Cerebellar nuclear complex (tissue), 1 donor: ENCODE measurements around the gene TMEM92.

Source experiments
- DNase-seq, 2 experiments: peaks; one replicate each; lab custom pipeline; 2025; lab: John Stamatoyannopoulos, UW

Gene TMEM92

DNA sequence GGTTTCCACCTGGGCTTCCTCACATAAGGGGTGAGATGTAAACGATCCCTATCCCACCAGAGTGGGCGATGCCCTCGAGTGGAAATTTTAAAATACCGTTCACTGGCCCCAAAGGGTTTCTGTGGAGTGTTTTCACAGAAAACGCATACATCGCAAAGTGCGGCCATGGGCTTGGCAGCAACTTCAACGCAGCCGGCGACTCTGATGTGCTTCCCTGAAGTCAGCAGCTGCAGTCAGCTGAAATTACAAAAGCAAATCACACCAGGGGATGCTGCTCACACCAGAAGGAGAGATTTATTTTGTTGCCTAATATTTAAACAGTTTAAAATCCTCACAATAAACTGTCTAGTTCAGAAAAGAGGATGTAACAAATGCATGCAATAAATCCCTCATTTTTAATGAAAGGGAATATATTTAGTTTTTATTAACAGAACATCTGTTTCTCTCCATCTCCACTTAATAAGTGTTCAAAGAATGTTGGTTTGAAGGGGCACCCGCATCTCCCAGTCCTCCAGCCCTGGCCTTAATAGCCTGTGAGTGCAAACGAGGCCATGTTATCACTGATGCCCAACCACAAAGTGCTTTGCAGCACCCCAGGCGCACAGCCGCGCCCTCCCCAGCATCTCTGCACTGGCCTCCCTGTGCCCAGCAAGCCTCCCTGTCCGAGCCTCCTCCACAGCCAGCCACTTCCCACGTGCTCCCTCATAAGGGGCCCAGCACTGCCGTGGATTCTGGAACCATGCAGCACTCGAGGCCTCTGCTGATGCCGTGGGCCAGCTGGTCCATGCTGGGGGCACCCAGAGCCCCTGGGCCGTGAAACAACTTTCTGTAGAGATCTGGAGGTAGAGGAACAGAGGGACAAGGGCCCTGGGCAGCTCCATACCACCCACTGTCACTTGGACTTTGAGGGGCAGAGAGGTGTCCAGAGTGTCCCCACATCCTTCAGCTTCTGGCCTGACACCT is 54.4 kb downstream of the TMEM92 start:
- DNase-seq = no peak

DNA sequence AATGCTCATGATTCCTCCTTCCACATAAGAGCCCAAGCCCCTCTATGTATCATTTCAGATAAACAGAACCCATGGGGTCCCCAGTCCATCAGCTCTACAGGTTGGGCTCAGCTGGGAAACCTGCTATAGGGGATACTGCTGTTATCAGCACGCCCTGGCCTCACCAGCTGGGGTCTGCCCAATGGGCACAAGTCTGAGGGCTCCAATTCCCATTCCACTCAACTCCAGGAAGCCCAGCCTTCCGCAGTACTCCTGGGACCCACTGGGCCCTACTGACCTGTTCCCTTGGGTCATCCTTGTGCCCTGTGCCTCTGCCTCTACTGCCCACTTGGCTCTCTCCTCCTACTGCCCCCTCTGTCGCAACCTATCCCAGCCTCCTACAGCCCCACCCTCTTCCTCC is 55.5 kb downstream of the TMEM92 start:
- DNase-seq = no peak

DNA sequence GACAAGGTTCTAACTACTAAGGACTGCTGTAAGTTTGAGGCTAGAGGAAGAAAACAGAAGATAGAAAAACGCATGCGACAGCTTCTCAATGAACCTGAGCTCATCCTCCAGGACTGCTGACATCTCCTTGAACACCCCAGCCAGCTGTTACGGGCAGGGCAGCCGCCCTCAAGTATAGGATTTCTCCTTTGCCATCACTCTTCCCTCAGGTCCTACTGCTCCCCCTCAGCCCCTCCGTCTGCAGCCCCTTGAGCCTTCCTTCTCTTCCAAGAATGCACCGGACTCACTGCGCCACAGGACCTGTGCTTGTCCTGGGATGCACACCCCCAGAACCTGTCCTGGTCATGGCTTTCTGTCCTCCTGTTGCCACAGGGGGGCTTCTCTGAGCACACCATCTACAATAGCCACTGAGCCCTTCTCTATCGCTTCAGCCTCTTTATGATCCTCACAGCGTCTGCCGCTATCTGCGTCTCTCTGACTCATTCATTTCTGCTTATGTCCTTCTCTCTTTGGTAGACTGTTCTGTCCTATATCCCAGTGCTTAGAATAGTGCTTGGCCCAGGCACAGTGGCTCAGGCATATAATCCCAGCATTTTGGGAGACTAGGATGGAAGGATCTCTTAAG is 56.0 kb downstream of the TMEM92 start:
- no peak for DNase-seq
